Stimulated activated effector memory CD8-positive, alpha-beta T cell treated with anti-CD3 and anti-CD28 coated beads, Interleukin-12 subunit alpha, Interleukin-12 subunit beta, amount 100 ng/mL, for 72 hours (primary cell): Measurements from ENCODE around the gene ARHGAP6.
A peak's percentile ranks its signal among the peaks of the same experiment; 100 is the strongest.
"Not testable (repeated sequence)": the region's sequence is repeated elsewhere in the genome, so short reads cannot be mapped to it uniquely, and the experiment has no call there.

Source experiments
- ATAC-seq: fragments of 150-1000 bp; cut with Tn5 transposase; 2 replicates; pipeline ENCODE4 v1.10.0; 2021
- DNase-seq, 2 donors: peaks; one replicate each; pipeline ENCODE4 v3.0.0; 2021 to 2022; ENCODE audit warnings: low spot score in 2 of 2
- H3K27ac Mint-ChIP-seq: one replicate; pipeline ENCODE4 v1.8.0; 2022; ENCODE audit warnings: mild to moderate bottlenecking, mixed read lengths
- H3K36me3 Mint-ChIP-seq: one replicate; pipeline ENCODE4 v1.8.0; 2022; ENCODE audit warnings: mild to moderate bottlenecking, mixed read lengths
- H3K4me1 Mint-ChIP-seq: one replicate; pipeline ENCODE4 v1.8.0; 2022; ENCODE audit warnings: mixed read lengths
- H3K4me3 Mint-ChIP-seq: one replicate; pipeline ENCODE4 v1.8.0; 2022; ENCODE audit warnings: mild to moderate bottlenecking, mixed read lengths
- H3K9me3 Mint-ChIP-seq: one replicate; pipeline ENCODE4 v1.8.0; 2022; ENCODE audit warnings: mixed read lengths

ARHGAP6 gene

GRCh38 chrX:11611161-11611560 lies 54.6 kb downstream of the ARHGAP6 start:
- ATAC-seq, result no peak
- no peak for DNase-seq
- Mint-ChIP-seq H3K4me1 (no peaks in the 10 kb centered on the region), H3K4me3 (no peak overlapping the region), H3K36me3 (no peaks in the 10 kb centered on the region), H3K9me3 (no peaks in the 10 kb centered on the region), H3K27ac (no peak overlapping the region)

DNA sequence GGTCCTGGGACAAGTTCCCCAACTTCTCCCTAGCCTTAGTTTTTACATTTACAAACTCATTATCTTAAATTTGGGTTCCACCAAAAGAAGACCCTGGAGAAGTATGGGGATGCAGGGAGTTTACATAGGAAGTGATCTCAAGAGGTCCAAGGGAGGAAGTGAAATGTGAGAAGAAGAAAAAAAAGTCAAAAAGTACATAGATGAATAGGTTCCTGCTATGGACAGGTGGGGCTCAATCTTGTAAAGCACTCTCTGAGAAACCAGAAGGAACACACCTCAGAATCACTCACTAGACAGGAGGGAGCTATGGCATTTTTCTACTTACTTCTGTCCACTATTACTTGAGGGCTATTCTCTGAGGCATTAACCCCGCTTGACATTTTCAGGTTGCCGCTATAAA lies 56.6 kb downstream of the ARHGAP6 start:
- Mint-ChIP-seq H3K36me3 (no peaks in the 10 kb centered on the region), H3K27ac (no peak overlapping the region), H3K4me1 (no peaks in the 10 kb centered on the region), H3K4me3 (no peak overlapping the region), H3K9me3 (no peaks in the 10 kb centered on the region)
- DNase-seq (no peak), ATAC-seq (no peak)

DNA sequence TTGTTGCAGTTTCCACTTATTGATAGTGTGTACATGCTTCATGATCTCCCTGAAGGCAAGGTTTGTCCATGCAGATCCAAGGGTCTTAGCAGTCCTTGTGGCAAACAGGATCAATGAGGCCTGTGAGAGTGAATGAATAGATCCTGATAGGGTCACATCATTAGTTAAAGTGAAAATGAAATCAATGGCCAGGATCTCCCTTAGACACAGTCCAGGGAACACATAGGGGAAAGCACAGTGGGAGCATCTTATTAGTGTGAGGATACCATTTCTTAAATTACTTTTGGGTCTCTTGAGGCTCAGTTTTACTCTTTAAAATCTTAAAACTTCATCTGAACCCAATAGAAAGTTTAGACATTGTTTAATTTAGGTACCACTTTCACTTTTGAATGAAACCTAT lies 59.3 kb downstream of the ARHGAP6 start:
- Mint-ChIP-seq H3K36me3 (no peaks in the 10 kb centered on the region), H3K4me1 (no peaks in the 10 kb centered on the region), H3K4me3 (no peak overlapping the region), H3K9me3 (no peaks in the 10 kb centered on the region), H3K27ac (no peak overlapping the region)
- ATAC-seq (no peak), DNase-seq (no peak)

DNA sequence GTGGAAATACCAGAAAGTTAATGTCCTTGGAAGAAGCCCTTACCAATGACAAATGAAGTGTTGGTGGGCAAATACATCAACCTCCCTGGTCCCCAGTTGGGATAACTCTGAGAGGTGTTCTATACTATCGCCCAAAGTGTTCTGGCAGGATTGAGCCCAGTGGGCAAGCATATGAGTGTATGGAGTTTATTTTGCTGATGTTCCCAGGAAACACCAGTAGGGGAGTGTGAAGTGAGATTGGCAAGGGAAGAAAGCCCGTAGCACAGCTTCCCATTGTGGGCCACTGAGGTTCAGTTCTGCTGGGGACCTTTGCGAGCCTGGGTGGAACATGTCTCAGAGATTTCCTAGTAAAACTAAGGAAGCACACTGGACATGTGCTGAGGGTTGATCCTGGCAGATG lies 65.1 kb downstream of the ARHGAP6 start:
- ATAC-seq (no peak), DNase-seq (no peak)
- Mint-ChIP-seq H3K27ac (no peak overlapping the region), H3K4me3 (no peak overlapping the region), H3K36me3 (no peaks in the 10 kb centered on the region), H3K4me1 (no peaks in the 10 kb centered on the region), H3K9me3 (no peaks in the 10 kb centered on the region)

GRCh38 chrX:11597479-11597878 lies 68.2 kb downstream of the ARHGAP6 start:
- no peak for DNase-seq
- Mint-ChIP-seq H3K27ac (no peak overlapping the region), H3K4me1 (no peaks in the 10 kb centered on the region), H3K9me3 (no peaks in the 10 kb centered on the region), H3K36me3 (no peaks in the 10 kb centered on the region), H3K4me3 (no peak overlapping the region)
- ATAC-seq, result no peak

DNA sequence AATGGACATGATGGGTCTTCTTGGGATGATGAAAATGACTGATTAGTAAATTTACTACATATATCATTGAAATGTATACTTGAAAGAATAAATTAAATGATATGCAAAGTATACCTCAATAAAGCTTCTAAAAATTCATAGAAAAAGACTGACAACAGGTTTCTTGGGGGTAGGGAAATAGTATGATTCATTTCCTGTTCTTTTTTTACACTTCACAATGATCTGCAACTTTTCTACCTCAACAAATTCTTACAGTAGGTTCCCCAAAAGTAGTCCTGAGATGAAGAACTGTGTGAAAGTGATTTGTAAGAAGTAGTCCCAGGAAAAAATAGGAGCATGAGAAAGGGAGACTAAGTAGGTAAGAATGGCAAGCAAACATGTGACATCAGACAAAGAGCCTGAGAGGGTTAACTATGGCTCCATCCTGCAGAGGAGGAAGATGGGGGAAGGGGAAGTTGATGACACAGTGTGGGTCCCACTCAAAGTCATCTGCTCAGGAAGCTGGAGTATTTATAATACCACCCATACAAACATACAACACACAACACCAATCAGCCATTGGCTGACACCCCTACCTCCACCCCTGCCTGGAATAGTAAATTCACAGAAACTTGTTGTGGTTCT lies 73.9 kb downstream of the ARHGAP6 start:
- no peak for DNase-seq
- Mint-ChIP-seq H3K27ac (peak overlapping the region; percentile 84), H3K9me3 (no peaks in the 10 kb centered on the region), H3K36me3 (no peaks in the 10 kb centered on the region), H3K4me3 (no peak overlapping the region), H3K4me1 (peaks cover 9% of the 10 kb centered on the region)
- ATAC-seq, result no peak

- Mint-ChIP-seq H3K36me3 (no peaks in the 10 kb centered on the region), H3K27ac (no peak overlapping the region), H3K4me3 (no peak overlapping the region), H3K4me1 (peaks cover 9% of the 10 kb centered on the region), H3K9me3 (no peaks in the 10 kb centered on the region)
- DNase-seq, result no peak
- ATAC-seq, result no peak
Measured at GRCh38 chrX:11589641-11590040, 76.1 kb downstream of the ARHGAP6 start.

GRCh38 chrX:11588097-11588496 lies 77.6 kb downstream of the ARHGAP6 start:
- H3K36me3 Mint-ChIP-seq, result no peaks in the 10 kb centered on the region
- H3K4me3 Mint-ChIP-seq, result no peak overlapping the region
- DNase-seq, result no peak
- ATAC-seq, result no peak
- H3K9me3 Mint-ChIP-seq, result no peaks in the 10 kb centered on the region
- H3K27ac Mint-ChIP-seq, result no peak overlapping the region
- H3K4me1 Mint-ChIP-seq, result peaks cover 9% of the 10 kb centered on the region

GRCh38 chrX:11585174-11585573 lies 80.5 kb downstream of the ARHGAP6 start:
- Mint-ChIP-seq H3K4me3 (no peak overlapping the region), H3K36me3 (no peaks in the 10 kb centered on the region)
- no peak for ATAC-seq

DNA sequence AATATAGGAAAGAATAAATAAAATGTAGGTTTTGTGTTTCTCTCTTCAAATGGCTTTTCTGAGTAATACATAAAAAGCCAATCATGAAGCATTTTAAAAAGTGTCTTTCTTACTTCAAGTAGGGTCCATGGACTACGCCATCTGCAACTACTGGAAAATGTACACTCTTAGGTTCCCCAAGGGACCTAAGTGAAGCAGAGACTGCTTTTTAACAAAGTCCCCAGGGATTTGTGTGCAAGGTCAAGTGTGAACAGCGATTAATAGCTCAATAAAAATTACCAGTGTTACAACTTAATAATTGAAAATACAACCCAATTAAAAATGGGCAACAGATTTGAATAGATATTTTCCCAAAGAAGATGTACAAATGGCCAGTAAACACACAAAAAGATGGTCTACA lies 84.9 kb downstream of the ARHGAP6 start:
- no peaks in the 10 kb centered on the region for H3K9me3 Mint-ChIP-seq
- no peak overlapping the region for H3K4me3 Mint-ChIP-seq
- DNase-seq (no peak), ATAC-seq (no peak)
- H3K4me1 Mint-ChIP-seq, result no peaks in the 10 kb centered on the region
- no peak overlapping the region for H3K27ac Mint-ChIP-seq
- no peaks in the 10 kb centered on the region for H3K36me3 Mint-ChIP-seq

More at GRCh38 chrX:11585174-11585573, 80.5 kb downstream of the ARHGAP6 start:
- no peaks in the 10 kb centered on the region for H3K9me3 Mint-ChIP-seq
- no peaks in the 10 kb centered on the region for H3K4me1 Mint-ChIP-seq
- H3K27ac Mint-ChIP-seq, result no peak overlapping the region
- DNase-seq, result no peak

DNA sequence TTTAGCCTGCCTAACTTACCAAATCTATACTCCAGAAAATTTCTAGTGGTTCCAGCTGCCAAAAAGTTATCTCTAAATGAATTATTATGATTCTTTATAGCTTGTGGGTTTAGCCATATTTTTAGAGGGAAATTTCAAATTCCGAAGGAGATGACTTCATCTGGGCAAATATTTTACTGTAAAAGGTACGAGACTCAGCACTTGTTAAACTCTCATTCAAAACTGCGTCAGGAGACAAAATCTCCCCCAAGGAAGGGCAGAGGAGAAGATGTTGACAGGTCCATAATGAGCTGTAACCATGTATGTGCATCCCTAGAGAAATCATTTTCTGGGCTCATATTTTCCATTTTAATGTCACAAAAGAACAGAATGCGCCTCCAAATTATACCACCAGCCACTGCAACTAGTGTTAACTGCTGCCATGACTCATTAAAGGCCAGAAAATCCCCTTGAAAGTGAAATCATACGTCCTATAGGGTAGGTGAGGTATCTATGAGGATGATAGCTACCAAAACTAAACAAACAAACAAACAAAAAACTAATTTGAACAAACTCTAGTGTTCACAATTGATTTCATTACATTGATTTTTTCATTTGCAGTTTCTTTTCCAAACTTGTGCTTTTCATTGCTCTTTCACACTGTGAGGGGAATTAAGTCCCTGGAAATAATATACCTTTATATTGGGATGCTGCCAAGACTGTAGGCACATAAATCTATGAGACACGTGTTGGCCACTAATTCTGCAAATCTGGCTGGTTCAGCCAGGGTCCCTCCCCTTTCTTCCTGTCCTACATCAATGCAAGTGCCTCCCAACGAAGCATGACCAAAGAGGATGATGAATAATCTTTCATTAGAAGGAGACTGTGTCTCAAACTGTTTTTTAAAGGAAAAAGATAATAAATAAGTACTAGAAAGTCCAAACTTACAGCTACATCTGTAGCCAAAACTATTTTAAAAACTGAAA lies 85.8 kb downstream of the ARHGAP6 start:
- ATAC-seq, result no peak

DNA sequence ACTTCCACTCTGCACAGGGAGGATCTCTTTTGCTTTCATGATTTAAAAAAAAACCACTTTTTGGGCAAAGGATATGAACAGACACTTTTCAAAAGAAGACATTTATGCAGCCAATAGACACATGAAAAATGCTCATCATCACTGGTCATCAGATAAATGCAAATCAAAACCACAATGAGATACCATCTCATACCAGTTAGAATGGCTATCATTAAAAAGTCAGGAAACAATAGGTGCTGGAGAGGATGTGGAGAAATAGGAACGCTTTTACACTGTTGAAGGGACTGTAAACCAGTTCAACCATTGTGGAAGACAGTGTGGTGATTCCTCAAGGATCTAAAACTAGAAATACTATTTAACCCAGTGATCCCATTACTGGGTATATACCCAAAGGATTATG lies 87.4 kb downstream of the ARHGAP6 start:
- not testable (repeated sequence) for ATAC-seq, H3K27ac Mint-ChIP-seq, H3K4me3 Mint-ChIP-seq, DNase-seq, H3K4me1 Mint-ChIP-seq, H3K36me3 Mint-ChIP-seq, H3K9me3 Mint-ChIP-seq

More for the DNA sequence above, 85.8 kb downstream of the ARHGAP6 start:
- H3K4me1 Mint-ChIP-seq, result no peaks in the 10 kb centered on the region
- H3K4me3 Mint-ChIP-seq, result no peak overlapping the region
- H3K27ac Mint-ChIP-seq, result no peak overlapping the region
- no peaks in the 10 kb centered on the region for H3K9me3 Mint-ChIP-seq
- DNase-seq, result no peak
- no peaks in the 10 kb centered on the region for H3K36me3 Mint-ChIP-seq

DNA sequence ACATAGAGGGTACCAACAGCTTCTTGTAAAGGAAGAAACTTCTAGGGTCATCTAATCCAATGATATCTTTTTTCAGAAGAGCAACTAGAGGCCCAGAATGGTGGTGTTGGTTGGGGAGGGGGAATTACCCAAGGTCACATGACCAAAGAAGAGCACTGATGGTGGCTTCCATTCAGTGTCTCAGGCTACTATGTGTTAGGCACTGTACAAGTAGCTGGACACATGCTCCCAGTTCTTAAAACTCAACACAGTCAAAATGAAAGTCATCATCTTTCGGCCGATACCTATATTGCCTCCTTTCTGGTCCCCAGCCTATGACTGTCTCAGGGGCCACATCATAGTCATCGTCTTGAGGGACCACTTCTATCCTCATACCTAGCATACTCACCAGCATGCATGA lies 88.1 kb downstream of the ARHGAP6 start:
- no peak overlapping the region for H3K4me3 Mint-ChIP-seq
- no peaks in the 10 kb centered on the region for H3K4me1 Mint-ChIP-seq
- DNase-seq, result no peak
- H3K36me3 Mint-ChIP-seq, result no peaks in the 10 kb centered on the region
- H3K9me3 Mint-ChIP-seq, result no peaks in the 10 kb centered on the region
- no peak overlapping the region for H3K27ac Mint-ChIP-seq
- ATAC-seq, result no peak

- ATAC-seq (no peak), DNase-seq (no peak)
- Mint-ChIP-seq H3K4me1 (no peaks in the 10 kb centered on the region), H3K9me3 (no peaks in the 10 kb centered on the region), H3K4me3 (no peak overlapping the region), H3K27ac (no peak overlapping the region), H3K36me3 (no peaks in the 10 kb centered on the region)
Measured at GRCh38 chrX:11575332-11575731, 90.4 kb downstream of the ARHGAP6 start.

DNA sequence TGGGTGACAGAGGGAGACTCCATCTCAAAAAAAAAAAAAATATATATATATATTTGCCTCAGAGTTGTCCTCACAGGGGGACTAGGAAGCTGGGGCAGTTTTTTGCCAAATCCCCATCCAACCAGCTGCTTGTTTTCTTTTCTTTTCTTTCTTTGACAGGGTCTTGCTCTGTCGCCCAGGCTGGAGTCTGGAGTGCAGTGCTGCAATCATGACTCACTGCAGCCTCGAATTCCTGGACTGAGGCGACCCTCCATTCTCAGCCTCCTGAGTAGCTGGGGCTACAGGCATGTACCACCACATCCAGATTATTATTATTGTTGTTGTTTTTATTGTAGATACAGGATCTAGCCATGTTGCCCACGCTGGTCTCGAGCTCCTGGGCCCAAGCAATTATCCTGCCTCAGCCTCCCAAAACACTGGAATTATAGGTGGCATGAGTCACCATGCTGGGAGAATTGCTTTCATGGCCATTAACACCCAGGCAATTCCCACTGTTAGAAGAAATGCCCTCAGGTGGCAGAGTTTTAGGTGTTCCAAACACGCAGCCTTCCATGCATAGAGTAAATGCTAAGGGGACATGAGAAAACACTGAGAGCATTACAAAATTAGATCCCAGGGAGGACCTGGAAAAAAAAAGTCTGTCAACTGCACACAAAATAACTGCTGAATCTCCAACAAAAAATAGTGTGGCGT lies 98.0 kb downstream of the ARHGAP6 start:
- Mint-ChIP-seq H3K4me3 (no peak overlapping the region), H3K4me1 (no peaks in the 10 kb centered on the region), H3K9me3 (no peaks in the 10 kb centered on the region), H3K36me3 (no peaks in the 10 kb centered on the region), H3K27ac (no peak overlapping the region)
- DNase-seq (no peak), ATAC-seq (no peak)
